Inflammatory macrophage (primary cell): ENCODE measurements around the gene SPPL2A.

Source experiments
- DNase-seq, 2 donors: peaks; one replicate each; pipeline ENCODE4 v3.0.0-alpha.2; 2020 to 2022

The SPPL2A gene

DNA sequence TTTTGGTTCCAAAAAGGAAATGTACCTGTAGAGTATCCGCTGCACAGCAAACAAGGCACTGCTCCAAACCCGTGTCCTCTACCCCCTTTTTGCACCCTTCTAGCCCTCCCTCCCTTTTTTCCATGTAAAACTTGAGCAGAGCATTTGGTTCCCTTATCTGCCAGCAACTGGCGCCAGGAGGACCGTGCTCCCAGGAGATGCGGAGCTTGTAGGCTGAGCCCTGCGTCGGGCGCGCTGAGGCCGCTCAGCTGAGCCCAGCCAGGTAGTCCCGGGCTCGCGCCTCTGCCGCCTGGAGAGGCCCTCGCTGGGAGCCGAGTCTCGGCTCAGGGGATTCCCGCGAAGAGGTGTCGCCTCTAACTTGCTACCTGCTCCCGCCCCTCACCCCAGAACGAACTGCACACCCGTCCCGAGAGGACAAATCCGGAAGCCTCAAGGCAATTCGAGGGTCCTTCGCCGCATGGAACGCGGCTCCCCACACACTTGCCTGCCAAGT is 79.5 kb downstream of the SPPL2A start:
- DNase-seq, result peak; percentile 40 to 60

DNA sequence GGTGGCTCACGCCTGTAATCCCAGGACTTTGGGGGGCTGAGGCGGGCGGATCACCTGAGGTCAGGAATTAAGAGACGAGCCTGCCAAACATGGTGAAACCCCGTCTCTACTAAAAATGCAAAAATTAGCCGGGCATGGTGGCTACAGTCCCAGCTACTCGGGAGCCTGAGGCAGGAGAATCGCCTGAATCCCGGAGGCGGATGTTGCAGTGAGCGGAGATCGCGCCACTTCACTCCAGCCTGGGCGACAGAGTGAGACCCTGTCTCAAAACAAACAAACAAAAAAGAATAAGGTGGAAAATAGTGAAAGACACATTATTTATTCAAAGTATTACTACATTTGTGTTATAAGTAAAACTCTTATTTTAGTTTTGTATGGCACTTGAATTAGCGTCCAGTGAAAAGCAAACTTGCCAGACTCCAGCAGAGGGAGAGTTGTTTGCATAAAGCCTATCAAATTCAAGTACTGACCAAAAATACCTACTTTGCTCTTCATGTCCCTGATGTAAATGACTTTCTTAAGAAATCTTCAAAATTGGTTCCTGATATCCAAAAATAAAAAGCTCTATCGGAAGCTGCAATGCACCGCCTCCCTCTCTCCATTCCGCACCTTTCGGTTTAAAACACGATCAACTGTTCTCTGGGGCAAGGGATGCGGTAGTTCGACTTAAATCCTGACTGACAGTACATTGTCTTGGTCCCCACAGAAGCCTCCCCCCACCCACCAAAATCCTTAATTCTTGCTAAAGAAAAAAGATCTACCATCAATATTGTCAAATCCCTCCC is 80.1 kb downstream of the SPPL2A start:
- DNase-seq, result no peak

DNA sequence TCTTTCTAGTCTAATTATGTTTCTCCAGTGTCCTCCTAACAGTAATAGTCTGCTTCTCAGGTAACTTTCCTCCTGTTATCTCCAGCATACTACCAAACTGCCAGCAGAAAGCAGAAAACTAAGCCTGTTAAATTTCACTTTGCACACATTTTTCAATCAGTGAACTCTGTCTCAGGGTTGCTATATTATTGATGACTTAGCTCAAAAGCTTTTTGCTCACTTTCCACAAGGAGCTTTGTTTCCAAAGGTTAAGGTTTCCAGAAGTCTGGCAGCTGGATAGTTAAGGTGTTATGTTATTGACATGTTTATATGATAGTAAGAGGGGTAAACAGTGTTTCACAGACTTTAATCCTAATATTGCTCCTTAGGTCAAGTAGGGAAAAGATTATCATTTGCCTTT is 84.0 kb downstream of the SPPL2A start:
- no peak for DNase-seq

DNA sequence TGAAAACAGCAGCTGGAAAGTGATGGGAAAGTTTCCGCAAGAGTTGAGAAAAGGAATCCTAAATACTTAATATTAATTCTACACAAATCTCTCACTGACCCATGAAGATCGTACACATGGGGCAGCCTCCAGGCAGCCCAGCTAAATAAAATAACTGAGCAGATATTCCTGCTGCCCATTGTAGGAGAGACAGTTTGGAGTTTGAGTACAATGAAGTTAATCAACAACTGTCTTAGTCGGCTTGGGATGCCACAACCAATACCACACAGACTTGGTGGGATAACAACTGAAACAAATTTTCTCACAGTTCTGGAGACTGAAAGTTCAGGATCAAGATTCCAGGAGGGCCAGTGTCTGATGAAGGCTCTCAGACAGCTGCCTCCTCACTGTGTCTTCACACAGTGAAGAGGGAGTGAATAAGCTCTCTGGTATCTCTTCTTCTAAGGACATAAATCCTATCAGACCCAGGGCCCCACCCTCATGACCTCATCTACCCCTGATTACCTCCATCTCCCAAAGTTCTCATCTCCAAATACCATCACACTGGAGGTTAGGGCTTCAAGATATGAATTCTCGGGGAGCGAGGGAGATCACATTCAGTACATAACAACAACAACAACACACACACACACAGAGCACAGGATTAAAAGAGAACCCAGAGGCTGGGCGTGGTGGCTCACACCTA is 88.6 kb downstream of the SPPL2A start:
- DNase-seq, result no peak

DNA sequence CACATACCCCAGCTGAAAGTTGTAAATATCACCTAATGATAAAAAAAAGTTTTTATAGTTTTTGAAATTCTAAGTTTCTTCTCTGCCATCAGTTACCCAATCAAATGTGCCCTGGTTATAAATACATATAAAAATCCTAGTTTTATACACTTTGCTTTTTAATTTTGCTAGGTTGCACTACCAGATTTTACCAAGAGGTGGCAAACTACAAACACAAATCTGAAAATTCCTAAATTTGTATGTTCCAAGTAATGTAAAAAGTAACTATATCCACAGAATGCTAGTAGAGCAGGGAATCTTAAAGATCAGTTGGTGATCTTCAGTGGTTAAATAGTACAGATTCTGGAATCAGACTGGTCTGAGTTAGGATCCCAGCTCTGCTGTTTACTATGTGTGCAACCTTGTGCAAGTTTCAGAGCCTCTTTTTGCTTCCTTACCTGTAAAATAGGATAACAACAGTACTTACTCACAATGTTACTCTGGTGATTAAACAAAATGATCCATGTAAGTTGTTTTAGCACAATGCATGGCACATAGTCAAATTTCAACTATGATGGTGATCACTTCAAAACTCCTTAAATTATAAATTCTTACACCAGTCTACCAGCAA is 89.9 kb downstream of the SPPL2A start:
- DNase-seq, result peak; percentile 7 to 45

DNA sequence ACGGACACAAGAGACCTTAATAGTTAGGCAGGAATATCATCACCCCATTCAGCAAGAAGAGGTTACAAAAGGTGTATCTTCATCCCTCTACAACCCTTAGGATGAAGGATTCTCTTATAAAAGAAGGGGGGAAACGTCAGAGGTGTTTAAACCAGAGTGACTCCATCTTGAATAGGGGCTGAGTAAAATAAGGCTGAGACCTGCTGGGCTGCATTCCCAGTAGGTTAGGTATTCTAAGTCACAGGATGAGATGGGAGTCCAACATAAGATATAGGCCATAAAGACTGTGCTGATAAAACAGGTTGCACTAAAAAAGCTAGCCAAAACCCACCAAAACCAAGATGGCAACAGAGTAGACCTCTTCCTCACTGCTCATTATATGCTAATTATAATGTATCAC is 95.4 kb downstream of the SPPL2A start:
- DNase-seq, result no peak

DNA sequence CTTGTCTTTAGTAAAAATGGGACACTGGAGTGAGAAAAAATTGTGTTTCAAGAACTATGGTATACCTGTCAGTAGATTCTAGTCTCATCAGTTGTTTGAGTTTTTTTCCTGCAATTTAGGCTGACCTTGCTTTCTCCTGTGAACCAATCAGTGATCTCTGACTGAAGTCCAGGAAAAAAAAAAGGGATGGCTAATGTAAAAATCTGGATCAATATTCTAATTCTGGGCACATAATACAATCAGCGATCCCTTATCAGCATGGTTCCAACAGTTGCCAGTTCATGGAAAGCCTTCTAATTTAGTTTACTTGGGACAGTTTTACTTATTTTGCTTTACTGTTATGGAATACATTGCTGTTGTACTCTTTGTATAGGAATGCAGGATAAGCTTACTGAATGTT is 95.9 kb downstream of the SPPL2A start:
- no peak for DNase-seq

DNA sequence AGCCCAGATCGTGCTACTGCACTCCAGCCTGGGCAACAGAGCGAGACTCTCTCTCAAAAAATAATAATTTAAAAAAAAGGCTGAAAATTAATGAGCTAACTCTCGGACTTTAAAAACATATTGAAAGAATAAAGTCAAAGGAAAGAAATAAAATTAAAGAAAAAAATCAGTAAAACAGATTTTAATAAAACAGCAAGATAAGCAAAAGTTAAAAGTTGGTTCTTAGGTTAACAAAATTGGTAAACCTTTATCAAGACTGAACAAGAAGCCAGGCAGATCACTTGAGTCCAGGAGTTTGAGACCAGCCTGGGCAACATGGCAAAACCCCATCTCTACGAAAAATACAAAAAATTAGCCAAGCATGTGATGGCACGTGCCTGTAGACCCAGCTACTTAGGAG is 99.6 kb downstream of the SPPL2A start:
- no peak for DNase-seq

DNA sequence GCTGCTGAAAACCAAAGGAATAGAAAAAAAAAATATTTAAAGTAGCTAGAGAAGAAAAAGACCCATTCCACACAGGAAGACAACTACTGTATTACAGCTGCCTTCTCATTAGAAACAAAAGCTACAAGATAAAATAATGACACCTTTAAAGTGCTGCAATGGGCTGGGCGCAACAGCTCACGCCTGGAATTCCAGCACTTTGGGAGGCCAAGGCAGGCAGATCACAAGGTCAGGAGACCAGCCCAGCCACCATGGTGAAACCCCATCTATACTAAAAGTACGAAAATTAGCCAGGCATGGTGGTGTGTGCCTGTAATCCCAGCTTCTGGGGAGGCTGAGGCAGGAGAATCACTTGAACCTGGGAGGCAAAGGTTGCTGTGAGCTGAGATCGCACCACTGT is 110.0 kb downstream of the SPPL2A start:
- no peak for DNase-seq

DNA sequence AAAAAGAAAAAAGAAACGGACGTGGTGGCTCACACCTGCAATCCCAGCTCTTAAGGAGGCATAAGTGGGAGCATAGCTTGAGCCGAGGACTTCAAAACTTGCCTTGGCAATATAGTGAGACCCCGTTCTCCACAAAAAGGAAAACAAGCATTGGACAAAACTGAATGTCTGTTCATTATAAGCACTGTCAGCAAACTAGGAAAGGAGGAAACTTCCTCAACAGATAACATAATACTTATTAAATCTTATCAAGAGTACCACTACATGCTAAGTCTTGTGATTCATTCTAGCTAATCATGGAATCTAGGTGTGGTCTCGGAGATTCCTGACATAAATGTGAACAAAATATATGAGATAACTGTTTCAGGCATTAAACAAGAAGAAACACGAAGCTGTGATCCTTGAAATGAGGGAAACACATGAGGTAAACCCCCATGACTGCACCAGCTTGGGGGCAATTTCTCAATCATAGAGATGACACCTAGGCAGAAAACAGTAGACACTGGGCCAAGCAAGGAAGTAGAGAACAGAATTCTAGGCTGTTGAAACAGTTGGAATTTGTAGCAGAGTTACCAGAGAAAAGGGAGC is 112.3 kb downstream of the SPPL2A start:
- no peak for DNase-seq

DNA sequence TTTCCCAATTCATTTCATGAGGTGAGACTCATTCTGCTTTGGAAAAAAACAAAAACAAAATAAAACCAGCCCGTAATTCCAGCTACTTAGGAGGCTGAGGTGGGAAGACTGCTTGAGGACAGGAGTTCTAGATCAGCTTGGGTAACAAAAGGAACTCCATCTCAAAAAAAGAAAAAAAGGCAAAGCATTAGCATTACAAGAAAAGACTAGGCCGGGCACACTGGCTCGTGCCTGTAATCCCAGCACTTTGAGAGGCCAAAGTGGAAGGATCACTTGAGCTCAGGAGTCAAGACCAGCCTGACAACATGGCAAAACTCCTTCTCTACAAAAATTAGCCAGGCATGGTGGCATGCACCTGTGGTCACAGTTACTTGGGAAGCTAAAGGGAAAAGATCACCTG is 112.8 kb downstream of the SPPL2A start:
- DNase-seq, result no peak
